ENCODE measurements around the gene RHCG. TPM values are rescaled to one million over a fixed set of nuclear protein-coding genes. Genes with fewer than 3 reads are reported as not detected.
A peak's percentile ranks its signal among the peaks of the same experiment; 100 is the strongest.

Gene RHCG
- total and polyA plus RNA-seq, 3 donors from 2014 or later: 0.62 to 2.0 (median 1.4) TPM

GRCh38 chr15:89495638-89496145 lies 691 bp downstream of the RHCG start:
- Histone ChIP-seq H3K9me3 (no peaks in the 10 kb centered on the region), H3K27ac (no peak overlapping the region), H3K4me3 (no peak overlapping the region), H3K4me1 (no peaks in the 10 kb centered on the region), H3K27me3 (no peaks in the 10 kb centered on the region), H3K36me3 (ENCODE audit: low read depth, missing control alignments) (no peaks in the 10 kb centered on the region)
- 58 to 62% methylated on average over 10 of the region's 10 CpGs for WGBS, 2 donors
- DNase-seq: no peak
- TF ChIP-seq, protein P1, sequence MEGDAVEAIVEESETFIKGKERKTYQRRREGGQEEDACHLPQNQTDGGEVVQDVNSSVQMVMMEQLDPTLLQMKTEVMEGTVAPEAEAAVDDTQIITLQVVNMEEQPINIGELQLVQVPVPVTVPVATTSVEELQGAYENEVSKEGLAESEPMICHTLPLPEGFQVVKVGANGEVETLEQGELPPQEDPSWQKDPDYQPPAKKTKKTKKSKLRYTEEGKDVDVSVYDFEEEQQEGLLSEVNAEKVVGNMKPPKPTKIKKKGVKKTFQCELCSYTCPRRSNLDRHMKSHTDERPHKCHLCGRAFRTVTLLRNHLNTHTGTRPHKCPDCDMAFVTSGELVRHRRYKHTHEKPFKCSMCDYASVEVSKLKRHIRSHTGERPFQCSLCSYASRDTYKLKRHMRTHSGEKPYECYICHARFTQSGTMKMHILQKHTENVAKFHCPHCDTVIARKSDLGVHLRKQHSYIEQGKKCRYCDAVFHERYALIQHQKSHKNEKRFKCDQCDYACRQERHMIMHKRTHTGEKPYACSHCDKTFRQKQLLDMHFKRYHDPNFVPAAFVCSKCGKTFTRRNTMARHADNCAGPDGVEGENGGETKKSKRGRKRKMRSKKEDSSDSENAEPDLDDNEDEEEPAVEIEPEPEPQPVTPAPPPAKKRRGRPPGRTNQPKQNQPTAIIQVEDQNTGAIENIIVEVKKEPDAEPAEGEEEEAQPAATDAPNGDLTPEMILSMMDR (IDR thresholded peaks at IDR 0.05): no peak
- no peak for TF ChIP-seq POLR2A (IDR thresholded peaks at IDR 0.05)
- intact Hi-C loops (cut with DNase I; ENCODE audit: low total_unique reads): no loop called here

GRCh38 chr15:89494941-89495637 lies 1.3 kb downstream of the RHCG start:
- Histone ChIP-seq H3K9me3 (no peaks in the 10 kb centered on the region), H3K27me3 (no peaks in the 10 kb centered on the region), H3K27ac (no peak overlapping the region), H3K36me3 (ENCODE audit: low read depth, missing control alignments) (no peaks in the 10 kb centered on the region), H3K4me1 (no peaks in the 10 kb centered on the region), H3K4me3 (no peak overlapping the region)
- intact Hi-C loops (cut with DNase I; ENCODE audit: low total_unique reads): no loop called here
- no peak for TF ChIP-seq POLR2A (IDR thresholded peaks at IDR 0.05)
- TF ChIP-seq, protein P1 (IDR thresholded peaks at IDR 0.05): peak in 2 of 3 experiments; percentile 4 to 56
- 37 to 59% methylated on average over 7 of the region's 7 CpGs for WGBS, 2 donors
- peak; percentile 54 for DNase-seq

DNA sequence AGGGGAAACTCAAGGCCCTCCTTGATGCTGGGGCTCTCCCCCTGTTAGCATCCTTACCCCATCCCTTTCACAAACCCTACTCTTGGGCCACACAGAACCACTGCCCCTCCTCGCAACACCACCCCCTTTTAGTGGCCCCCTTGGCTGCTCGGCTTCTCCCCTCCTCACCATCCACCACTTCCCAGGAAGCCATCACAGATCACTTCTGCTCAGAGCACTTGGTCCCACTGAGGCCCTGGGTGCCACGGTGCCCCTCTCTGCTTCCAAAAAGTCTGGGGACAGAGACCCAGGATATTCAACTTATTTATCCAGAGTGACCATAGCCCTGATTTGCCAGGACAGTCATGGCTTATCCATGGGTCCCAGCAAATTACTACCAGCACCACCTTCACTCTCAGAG lies 2.4 kb downstream of the RHCG start:
- intact Hi-C loops (cut with DNase I; ENCODE audit: low total_unique reads): no loop called here
- H3K27ac ChIP-seq: no peak overlapping the region
- DNase-seq: no peak
- TF ChIP-seq POLR2A (IDR thresholded peaks at IDR 0.05): no peak
- TF ChIP-seq, protein P1 (IDR thresholded peaks at IDR 0.05): no peak
- WGBS, 2 donors: 76 to 90% methylated on average over 3 of the region's 3 CpGs
- no peak overlapping the region for H3K4me3 ChIP-seq
- no peaks in the 10 kb centered on the region for H3K9me3 ChIP-seq
- H3K27me3 ChIP-seq: no peaks in the 10 kb centered on the region
- no peaks in the 10 kb centered on the region for H3K36me3 ChIP-seq (ENCODE audit: low read depth, missing control alignments)
- H3K4me1 ChIP-seq: no peaks in the 10 kb centered on the region

DNA sequence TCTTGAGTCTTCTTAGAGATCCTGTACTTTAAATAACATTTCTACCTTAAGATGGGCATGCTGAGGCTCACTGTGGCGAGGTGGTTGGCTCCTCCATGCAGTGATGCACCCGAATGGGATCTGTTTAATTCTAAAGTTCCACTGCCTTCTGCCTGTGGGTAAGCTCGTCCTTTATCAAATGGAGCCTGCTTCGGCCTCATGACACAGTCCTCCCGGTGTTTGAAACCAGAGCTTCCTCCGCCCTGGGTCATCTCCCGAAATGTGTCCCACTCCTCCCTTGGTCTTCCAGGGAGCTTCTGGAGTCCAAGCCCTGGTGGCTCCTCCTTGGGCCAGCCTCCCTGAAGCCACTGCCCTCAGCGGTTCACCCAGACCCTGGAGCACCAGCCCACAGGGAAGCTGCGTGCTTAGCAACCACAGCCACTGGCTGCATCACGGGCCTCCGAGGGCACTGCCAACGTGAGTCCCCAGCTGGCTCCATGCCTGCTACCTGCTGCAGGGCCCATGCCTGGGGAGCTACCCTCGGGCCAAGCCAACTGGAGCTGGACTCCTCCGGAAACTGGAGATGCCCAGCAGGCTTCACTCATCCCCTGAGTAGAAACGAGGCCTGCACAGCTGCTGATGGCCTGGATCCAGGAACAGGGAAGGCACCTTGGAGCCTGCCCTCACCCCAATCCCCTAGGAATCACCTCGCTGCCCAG lies 3.3 kb downstream of the RHCG start:
- 79 to 85% methylated on average over 8 to 15 of the region's 16 CpGs for WGBS, 2 donors
- Histone ChIP-seq H3K27ac (no peak overlapping the region), H3K9me3 (no peaks in the 10 kb centered on the region), H3K4me1 (no peaks in the 10 kb centered on the region), H3K4me3 (no peak overlapping the region), H3K36me3 (ENCODE audit: low read depth, missing control alignments) (no peaks in the 10 kb centered on the region), H3K27me3 (no peaks in the 10 kb centered on the region)
- TF ChIP-seq, protein P1 (IDR thresholded peaks at IDR 0.05): no peak
- no peak for TF ChIP-seq POLR2A (IDR thresholded peaks at IDR 0.05)
- no peak for DNase-seq
- intact Hi-C loops (cut with DNase I; ENCODE audit: low total_unique reads): no loop called here
